Vagina (tissue), 2 donors: ENCODE data around the gene JADE2.
"Not testable (repeated sequence)": the region's sequence is repeated elsewhere in the genome, so short reads cannot be mapped to it uniquely, and the experiment has no call there.

Source experiments
- CTCF ChIP-seq, 3 experiments: fragments of 450-650 bp in 2 of 3; fragments of 200-600 bp in 1 of 3; sonication (generic) in 1 of 3; IDR thresholded peaks; one replicate each; pipeline ENCODE4 v1.5.1; 2017 to 2019; ENCODE audit warnings: antibody characterized with exemption in 3 of 3, mild to moderate bottlenecking in 2 of 3, moderate library complexity in 2 of 3
- POLR2AphosphoS5 ChIP-seq, 2 donors: sonication (generic); formaldehyde crosslinking; IDR thresholded peaks; one replicate each; pipeline ENCODE4 v1.9.0; 2017; ENCODE audit warnings: antibody characterized with exemption in 2 of 2, mild to moderate bottlenecking in 2 of 2, low read depth in 1 of 2; ENCODE audit not compliant: insufficient read depth in 1 of 2

- TF ChIP-seq CTCF (IDR thresholded peaks at IDR 0.05); POLR2AphosphoS5 (IDR thresholded peaks at IDR 0.05; ENCODE audit: insufficient read depth in 1 of 2, low read depth in 1 of 2): not testable (repeated sequence)
Observed at GRCh38 chr5:134516984-134517383, 8.5 kb upstream of the JADE2 start.
